Measurements from ENCODE around the gene RASSF1. TPM values are rescaled to one million over a fixed set of nuclear protein-coding genes. Genes with fewer than 3 reads are reported as not detected.

The RASSF1 gene
- total RNA-seq, 1 donor from 2014 or later = 11.4 TPM

DNA sequence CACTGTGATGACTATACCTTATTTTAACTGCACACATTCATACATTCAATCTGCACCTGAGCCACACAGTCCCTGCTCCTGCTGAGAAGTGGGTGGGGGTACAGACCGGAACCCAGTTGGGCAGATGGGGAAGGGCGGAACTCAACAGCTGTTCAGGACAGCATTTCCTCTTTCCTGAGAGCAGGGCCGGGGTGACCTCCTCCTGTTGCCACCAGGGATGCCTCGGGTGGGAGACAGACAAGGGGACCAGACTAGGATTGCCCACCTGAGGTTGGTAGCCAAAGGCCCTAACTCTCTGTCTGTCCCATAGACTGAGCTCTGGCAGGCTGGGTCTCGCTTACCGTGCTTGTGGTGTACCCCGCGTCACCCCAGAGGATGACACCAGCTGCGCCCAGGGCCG, 22.0 kb downstream of the RASSF1 start:
- H3K4me1 ChIP-seq = peaks cover 96% of the 10 kb centered on the region
- intact Hi-C loops (cut with micrococcal nuclease) = no loop called here
- DNase-seq = no peak

DNA sequence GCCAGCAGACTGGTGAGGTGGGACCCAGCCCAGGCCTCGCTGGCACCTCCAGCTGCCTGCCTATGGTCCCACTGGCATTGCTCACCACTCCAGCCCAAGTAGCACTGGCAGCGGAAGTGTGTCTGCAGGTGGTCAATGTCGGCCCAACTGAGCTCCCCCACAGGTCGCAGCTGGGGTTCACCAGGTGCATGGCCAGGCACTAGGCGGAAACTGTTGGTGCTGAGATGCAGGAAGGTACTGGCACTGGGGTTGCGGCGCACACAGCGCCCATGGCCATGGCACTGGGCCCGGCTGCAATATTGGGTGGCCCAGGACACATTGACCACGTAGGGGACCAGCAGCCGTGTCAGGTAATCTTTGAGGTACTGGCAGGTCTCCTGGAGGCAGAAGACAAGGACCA, 22.5 kb downstream of the RASSF1 start:
- TF ChIP-seq, protein P1, sequence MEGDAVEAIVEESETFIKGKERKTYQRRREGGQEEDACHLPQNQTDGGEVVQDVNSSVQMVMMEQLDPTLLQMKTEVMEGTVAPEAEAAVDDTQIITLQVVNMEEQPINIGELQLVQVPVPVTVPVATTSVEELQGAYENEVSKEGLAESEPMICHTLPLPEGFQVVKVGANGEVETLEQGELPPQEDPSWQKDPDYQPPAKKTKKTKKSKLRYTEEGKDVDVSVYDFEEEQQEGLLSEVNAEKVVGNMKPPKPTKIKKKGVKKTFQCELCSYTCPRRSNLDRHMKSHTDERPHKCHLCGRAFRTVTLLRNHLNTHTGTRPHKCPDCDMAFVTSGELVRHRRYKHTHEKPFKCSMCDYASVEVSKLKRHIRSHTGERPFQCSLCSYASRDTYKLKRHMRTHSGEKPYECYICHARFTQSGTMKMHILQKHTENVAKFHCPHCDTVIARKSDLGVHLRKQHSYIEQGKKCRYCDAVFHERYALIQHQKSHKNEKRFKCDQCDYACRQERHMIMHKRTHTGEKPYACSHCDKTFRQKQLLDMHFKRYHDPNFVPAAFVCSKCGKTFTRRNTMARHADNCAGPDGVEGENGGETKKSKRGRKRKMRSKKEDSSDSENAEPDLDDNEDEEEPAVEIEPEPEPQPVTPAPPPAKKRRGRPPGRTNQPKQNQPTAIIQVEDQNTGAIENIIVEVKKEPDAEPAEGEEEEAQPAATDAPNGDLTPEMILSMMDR (IDR thresholded peaks at IDR 0.05; ENCODE audit: borderline replicate concordance) = no peak
- no peak for DNase-seq
- H3K27ac ChIP-seq (replicated peaks) = peak overlapping the region; percentile 99
- H3K4me1 ChIP-seq = peaks cover 92% of the 10 kb centered on the region
- H3K36me3 ChIP-seq = peaks cover 45% of the 10 kb centered on the region
- H3K9me3 ChIP-seq (replicated peaks) = no peaks in the 10 kb centered on the region
- intact Hi-C loops (cut with micrococcal nuclease) = no loop called here
- H3K27me3 ChIP-seq (ENCODE audit: low read depth) = no peaks in the 10 kb centered on the region
- H3K4me3 ChIP-seq = peak overlapping the region; percentile 86

More for the DNA sequence above, 22.0 kb downstream of the RASSF1 start:
- Histone ChIP-seq H3K27me3 (ENCODE audit: low read depth) (no peaks in the 10 kb centered on the region), H3K36me3 (peaks cover 45% of the 10 kb centered on the region), H3K27ac (replicated peaks) (peak overlapping the region; percentile 99), H3K9me3 (replicated peaks) (no peaks in the 10 kb centered on the region), H3K4me3 (peak overlapping the region; percentile 86)
- TF ChIP-seq, protein P1 (IDR thresholded peaks at IDR 0.05; ENCODE audit: borderline replicate concordance) = no peak

DNA sequence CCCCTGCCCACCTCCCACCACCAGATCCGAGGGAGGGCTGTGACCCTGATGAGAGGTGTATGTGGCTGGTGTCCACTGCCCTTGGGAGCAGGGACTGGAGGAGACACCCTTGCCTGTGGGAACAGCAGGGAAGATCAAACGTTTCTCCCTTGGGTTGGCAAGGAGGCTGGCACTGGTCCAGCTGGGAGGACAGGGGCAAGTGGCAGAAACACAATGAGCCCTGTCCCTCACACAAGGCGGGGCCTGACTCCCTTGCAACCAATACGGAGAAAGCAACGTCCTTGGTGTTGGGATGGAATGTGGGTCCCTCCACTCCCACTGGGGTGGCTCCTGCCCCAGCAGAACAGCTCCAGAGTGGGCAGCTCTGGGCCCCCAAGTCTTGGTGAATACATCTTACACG, 23.3 kb downstream of the RASSF1 start:
- no peak for DNase-seq
- TF ChIP-seq, protein P1 (IDR thresholded peaks at IDR 0.05; ENCODE audit: borderline replicate concordance) = no peak
- no peaks in the 10 kb centered on the region for H3K27me3 ChIP-seq (ENCODE audit: low read depth)
- H3K4me3 ChIP-seq = peak overlapping the region; percentile 86
- H3K36me3 ChIP-seq = peaks cover 45% of the 10 kb centered on the region
- peak overlapping the region; percentile 99 for H3K27ac ChIP-seq (replicated peaks)
- peaks cover 83% of the 10 kb centered on the region for H3K4me1 ChIP-seq
- no peaks in the 10 kb centered on the region for H3K9me3 ChIP-seq (replicated peaks)
- intact Hi-C loops (cut with micrococcal nuclease) = no loop called here

DNA sequence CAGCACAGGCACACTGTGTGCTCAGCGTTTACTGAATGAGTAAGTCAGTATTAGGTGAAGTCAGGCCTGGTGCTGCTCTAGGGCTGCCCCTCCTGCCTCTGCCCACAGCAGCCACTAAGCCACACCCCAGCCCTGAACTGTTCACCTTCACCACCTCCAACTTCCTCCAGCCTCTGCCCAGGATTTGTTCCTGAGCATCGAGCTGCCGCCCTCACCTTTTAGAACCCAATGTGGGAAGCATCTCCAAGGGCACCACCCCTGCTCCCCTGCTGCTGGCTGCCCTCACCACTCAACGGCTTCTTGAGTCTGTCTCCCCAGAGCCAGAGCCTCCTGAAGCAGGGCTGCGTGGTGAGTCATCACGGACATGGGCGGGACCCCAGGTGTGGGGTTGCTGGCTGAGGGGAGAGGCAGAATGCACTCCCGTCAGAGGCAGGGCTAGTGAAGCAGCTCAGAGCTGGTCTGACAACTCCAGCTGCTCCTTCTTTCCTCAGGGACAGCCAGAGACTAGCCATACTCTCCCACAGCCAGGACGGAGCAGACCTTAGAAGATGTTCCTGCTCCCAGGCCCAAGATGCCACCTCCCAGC, 23.9 kb downstream of the RASSF1 start:
- DNase-seq = no peak
- intact Hi-C loops (cut with micrococcal nuclease) = no loop called here
- TF ChIP-seq, protein P1 (IDR thresholded peaks at IDR 0.05; ENCODE audit: borderline replicate concordance) = no peak
- H3K9me3 ChIP-seq (replicated peaks) = no peaks in the 10 kb centered on the region
- peaks cover 78% of the 10 kb centered on the region for H3K4me1 ChIP-seq
- no peaks in the 10 kb centered on the region for H3K27me3 ChIP-seq (ENCODE audit: low read depth)
- H3K4me3 ChIP-seq = peak overlapping the region; percentile 86
- peak overlapping the region; percentile 99 for H3K27ac ChIP-seq (replicated peaks)
- peaks cover 45% of the 10 kb centered on the region for H3K36me3 ChIP-seq

DNA sequence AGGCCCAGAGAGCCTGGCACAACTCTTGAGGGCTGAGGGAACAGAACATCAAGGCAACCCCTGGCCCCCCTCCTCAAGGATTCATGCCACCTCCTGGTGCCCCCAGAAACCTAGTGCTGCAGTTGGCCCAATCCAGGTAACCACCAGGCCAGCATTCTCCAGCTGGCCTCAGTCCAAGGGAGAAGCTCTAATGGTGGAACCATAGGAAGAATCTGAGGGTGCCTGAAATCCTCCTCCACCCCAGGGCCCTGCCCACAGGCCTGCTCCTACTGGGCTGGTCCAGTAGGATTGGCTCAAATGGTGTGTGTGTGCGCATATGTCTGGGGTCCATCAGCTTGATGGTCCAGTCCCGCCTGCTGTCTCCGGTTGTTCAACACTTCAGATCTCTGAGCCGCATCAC, 25.8 kb downstream of the RASSF1 start:
- Histone ChIP-seq H3K27me3 (ENCODE audit: low read depth) (no peaks in the 10 kb centered on the region), H3K4me3 (no peak overlapping the region), H3K27ac (replicated peaks) (peak overlapping the region; percentile 11), H3K9me3 (replicated peaks) (no peaks in the 10 kb centered on the region), H3K36me3 (peaks cover 41% of the 10 kb centered on the region), H3K4me1 (peaks cover 62% of the 10 kb centered on the region)
- intact Hi-C loops (cut with micrococcal nuclease) = no loop called here
- DNase-seq = no peak
- TF ChIP-seq, protein P1 (IDR thresholded peaks at IDR 0.05; ENCODE audit: borderline replicate concordance) = no peak
